Endothelial cell of umbilical vein (primary cell): Measurements from ENCODE around the gene CCSER1. TPM values are rescaled to one million over a fixed set of nuclear protein-coding genes. Genes with fewer than 3 reads are reported as not detected.

Experiments
- BruUV-seq: library from RNA; stranded (reverse); fragments of 400-500 nt; replicated peaks from 2 replicates; lab custom pipeline; 2021; lab: Mats Ljungman, UMichigan
- CTCF ChIA-PET: fragments of 300-600, 350-600 bp; sonication (Branson Sonifier 250); formaldehyde crosslinking; loops from one replicate; lab custom pipeline; 2021; ENCODE audit warnings: antibody characterized with exemption, inconsistent platforms; lab: Charles Lee
- POLR2A ChIA-PET: fragments of 300-600, 350-600 bp; sonication (Branson Sonifier 250); formaldehyde crosslinking; loops from one replicate; lab custom pipeline; 2021; ENCODE audit warnings: antibody characterized with exemption, inconsistent platforms; lab: Charles Lee
- DNase-seq: peaks from one replicate; pipeline ENCODE4 v3.0.0-alpha.2; 2011; ENCODE audit warnings: low read depth, low spot score
- FAIRE-seq: peaks from 2 replicates; lab custom pipeline; 2011; peaks lifted over from hg19 to GRCh38; lab: Jason Lieb, UNC
- H2AFZ ChIP-seq: 2 replicates; pipeline ENCODE4 v1.6.0; 2012; ENCODE audit warnings: low read depth, low read length, control low read depth, inconsistent platforms
- H3K27ac ChIP-seq: 2 replicates; pipeline ENCODE4 v1.5.1; 2011; ENCODE audit warnings: low read depth, mild to moderate bottlenecking, control low read depth, low read length, moderate library complexity; ENCODE audit not compliant: insufficient read depth
- H3K27me3 ChIP-seq, 2 experiments: 2 replicates each; pipeline versions ENCODE4 v1.6.0 to v1.6.1; 2011; ENCODE audit warnings: low read length in 2 of 2, mixed read lengths in 1 of 2; ENCODE audit not compliant: control insufficient read depth in 2 of 2, insufficient read depth in 2 of 2
- H3K36me3 ChIP-seq, 2 experiments: 2 replicates in 1 of 2; 3 replicates in 1 of 2; pipeline ENCODE4 v1.5.1; 2011; ENCODE audit warnings: low read length in 2 of 2, mild to moderate bottlenecking in 1 of 2, moderate library complexity in 1 of 2; ENCODE audit not compliant: control insufficient read depth in 2 of 2, insufficient read depth in 2 of 2; ENCODE audit errors: extremely low read depth in 1 of 2
- H3K4me1 ChIP-seq: 3 replicates; pipeline ENCODE4 v1.5.1; 2011; ENCODE audit warnings: mild to moderate bottlenecking, low read length; ENCODE audit not compliant: control insufficient read depth, insufficient read depth; ENCODE audit errors: extremely low read depth
- H3K4me2 ChIP-seq: 2 replicates; pipeline ENCODE4 v1.6.1; 2011; ENCODE audit warnings: low read length, control low read depth, mixed read lengths; ENCODE audit not compliant: insufficient read depth
- H3K4me3 ChIP-seq, 3 experiments: fragments of 200-600 bp in 1 of 3; sonication (generic), shearing (Covaris generic) in 1 of 3; replicated peaks in 1 of 3; 2 replicates each; pipeline ENCODE4 v1.5.1; 2011 to 2016; ENCODE audit warnings: control low read depth in 3 of 3, low read length in 3 of 3, mild to moderate bottlenecking in 2 of 3, inconsistent platforms in 1 of 3, low read depth in 1 of 3, moderate library complexity in 1 of 3; ENCODE audit not compliant: insufficient read depth in 1 of 3
- H3K79me2 ChIP-seq: 2 replicates; pipeline ENCODE4 v1.6.0; 2012; ENCODE audit warnings: low read length, inconsistent platforms; ENCODE audit not compliant: control insufficient read depth, insufficient read depth
- H3K9ac ChIP-seq: replicated peaks from 2 replicates; pipeline ENCODE3; 2011; ENCODE audit warnings: low read length, control low read depth; ENCODE audit not compliant: insufficient read depth; ENCODE audit errors: extremely low read depth
- H3K9me1 ChIP-seq: replicated peaks from 3 replicates; pipeline ENCODE4 v1.6.0; 2011; ENCODE audit warnings: mild to moderate bottlenecking, low read length; ENCODE audit not compliant: control insufficient read depth, insufficient read depth; ENCODE audit errors: extremely low read depth
- H3K9me3 ChIP-seq: replicated peaks from 2 replicates; pipeline ENCODE4 v1.5.1; 2012; ENCODE audit warnings: low read length, inconsistent platforms; ENCODE audit not compliant: control insufficient read depth, insufficient read depth
- H4K20me1 ChIP-seq: replicated peaks from 2 replicates; pipeline ENCODE3; 2011; ENCODE audit warnings: mild to moderate bottlenecking, low read length; ENCODE audit not compliant: control insufficient read depth, insufficient read depth; ENCODE audit errors: extremely low read depth
- EZH2 ChIP-seq: IDR thresholded peaks from 2 replicates; pipeline ENCODE4 v1.6.1; 2012; ENCODE audit warnings: borderline replicate concordance, low read depth, mild to moderate bottlenecking, moderate library complexity, low read length, inconsistent platforms; ENCODE audit not compliant: severe bottlenecking
- FOS ChIP-seq: IDR thresholded peaks from 2 replicates; pipeline ENCODE4 v1.6.1; 2011; ENCODE audit warnings: mild to moderate bottlenecking, low read length, moderate library complexity, borderline replicate concordance; ENCODE audit not compliant: insufficient read depth
- GATA2 ChIP-seq: IDR thresholded peaks from 2 replicates; pipeline ENCODE4 v1.7.0; 2011; ENCODE audit warnings: low read depth, mild to moderate bottlenecking, moderate library complexity, mixed read lengths, low read length; ENCODE audit not compliant: insufficient read length, insufficient read depth
- JUN ChIP-seq: IDR thresholded peaks from 2 replicates; pipeline ENCODE4 v1.6.1; 2011; ENCODE audit warnings: borderline replicate concordance, low read depth; ENCODE audit not compliant: insufficient read length, insufficient read depth
- MYC ChIP-seq: IDR thresholded peaks from one replicate; pipeline ENCODE4 v1.6.1; 2011; ENCODE audit warnings: mild to moderate bottlenecking, low read depth, low read length
- POLR2A ChIP-seq: IDR thresholded peaks from 2 replicates; pipeline ENCODE4 v1.6.1; 2012; ENCODE audit warnings: low read depth, mild to moderate bottlenecking, control low read depth, low read length
- POLR2AphosphoS5 ChIP-seq: IDR thresholded peaks from 2 replicates; pipeline ENCODE4 v1.6.1; 2012; ENCODE audit warnings: low read depth, mild to moderate bottlenecking, control low read depth, low read length, moderate library complexity; ENCODE audit not compliant: insufficient read depth
- dilution Hi-C: fragments of 300-500 bp; cut with MboI; formaldehyde crosslinking; loops from one replicate; pipeline ENCODE4 v1.15.0; 2019; ENCODE audit warnings: low sequenced_read_pairs; ENCODE audit not compliant: extremely low pct_ligation_motif_present
- intact Hi-C: fragments of 100-400 bp; cut with micrococcal nuclease; formaldehyde crosslinking; loops from one replicate; pipeline ENCODE4 v1.10.0; 2022
- polyA plus RNA-seq, 4 experiments: library from polyadenylated mRNA; depleted of rRNA in 3 of 4; stranded (reverse) in 3 of 4; unstranded in 1 of 4; fragments of >200 nt; gene quantifications; 2 replicates each; pipeline versions ENCODE4 v1.2.1 to v1.2.3, GENCODE V29; 2011 to 2012; ENCODE audit warnings: missing spikeins in 1 of 4
- small RNA-seq: library from RNA; depleted of rRNA; stranded (forward); fragments of <200 nt; gene quantifications from one replicate; pipeline ENCODE3, GENCODE V24; 2012; ENCODE audit warnings: low replicate concordance, low read depth; ENCODE audit not compliant: insufficient read depth, insufficient read length
- total RNA-seq: library from RNA; stranded (reverse); gene quantifications from 2 replicates; pipeline ENCODE4 v1.2.3, GENCODE V29; 2021
- TF ChIP-seq, protein P1 (sequence below), 2 donors: IDR thresholded peaks; 1 replicate in 1 of 2; 2 replicates in 1 of 2; pipeline ENCODE4 v1.5.1; 2011; ENCODE audit warnings: low read length in 2 of 2, mild to moderate bottlenecking in 2 of 2, moderate library complexity in 2 of 2, control low read depth in 1 of 2, inconsistent platforms in 1 of 2, low read depth in 1 of 2; ENCODE audit not compliant: insufficient read depth in 1 of 2; ENCODE audit errors: extremely low read depth in 1 of 2
- TF ChIP-seq, protein P2 (sequence below): IDR thresholded peaks from 2 replicates; pipeline ENCODE4 v1.6.1; 2011; ENCODE audit not compliant: insufficient read depth, insufficient read length

Gene CCSER1
- total and polyA plus RNA-seq, 2 donors (not counting 3 experiments of a cell fraction or from before 2014, with no cell fraction given), result 0.11 to 1.8 TPM

DNA sequence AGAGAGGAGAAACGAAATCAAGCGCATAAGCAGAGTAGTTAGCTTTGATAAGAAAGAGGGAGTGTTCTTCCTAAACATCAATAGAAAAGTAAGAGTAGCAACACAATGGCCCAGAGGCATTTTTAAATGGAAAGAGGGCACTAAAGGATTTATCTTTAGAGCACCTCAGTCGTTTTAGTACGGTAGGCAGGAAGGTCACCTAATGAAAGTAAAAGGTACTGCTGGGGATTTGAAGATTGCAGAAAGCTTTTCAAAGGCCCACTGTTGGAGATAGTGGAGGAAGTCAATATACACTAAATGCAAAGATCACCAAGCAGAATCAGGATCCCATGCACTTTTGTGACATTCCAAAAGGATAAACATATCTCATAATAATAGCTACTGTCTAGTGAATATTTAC lies 1508.9 kb downstream of the CCSER1 start:
- intact Hi-C loops, result no loop called here

More for the DNA sequence above, 1508.9 kb downstream of the CCSER1 start:
- Histone ChIP-seq H2AFZ (no peak overlapping the region), H3K4me2 (no peak overlapping the region), H3K9me1 (no peaks in the 10 kb centered on the region), H3K36me3 (no peaks in the 10 kb centered on the region), H3K9ac (no peak overlapping the region), H3K27me3 (no peaks in the 10 kb centered on the region), H4K20me1 (no peaks in the 10 kb centered on the region), H3K79me2 (no peaks in the 10 kb centered on the region), H3K27ac (no peak overlapping the region), H3K4me3 (no peak overlapping the region), H3K9me3 (no peaks in the 10 kb centered on the region), H3K4me1 (no peaks in the 10 kb centered on the region)
- FAIRE-seq (no peak), DNase-seq (no peak)
- POLR2A ChIA-PET, result no interaction called here
- CTCF ChIA-PET, result no interaction called here
- TF ChIP-seq, protein P1, sequence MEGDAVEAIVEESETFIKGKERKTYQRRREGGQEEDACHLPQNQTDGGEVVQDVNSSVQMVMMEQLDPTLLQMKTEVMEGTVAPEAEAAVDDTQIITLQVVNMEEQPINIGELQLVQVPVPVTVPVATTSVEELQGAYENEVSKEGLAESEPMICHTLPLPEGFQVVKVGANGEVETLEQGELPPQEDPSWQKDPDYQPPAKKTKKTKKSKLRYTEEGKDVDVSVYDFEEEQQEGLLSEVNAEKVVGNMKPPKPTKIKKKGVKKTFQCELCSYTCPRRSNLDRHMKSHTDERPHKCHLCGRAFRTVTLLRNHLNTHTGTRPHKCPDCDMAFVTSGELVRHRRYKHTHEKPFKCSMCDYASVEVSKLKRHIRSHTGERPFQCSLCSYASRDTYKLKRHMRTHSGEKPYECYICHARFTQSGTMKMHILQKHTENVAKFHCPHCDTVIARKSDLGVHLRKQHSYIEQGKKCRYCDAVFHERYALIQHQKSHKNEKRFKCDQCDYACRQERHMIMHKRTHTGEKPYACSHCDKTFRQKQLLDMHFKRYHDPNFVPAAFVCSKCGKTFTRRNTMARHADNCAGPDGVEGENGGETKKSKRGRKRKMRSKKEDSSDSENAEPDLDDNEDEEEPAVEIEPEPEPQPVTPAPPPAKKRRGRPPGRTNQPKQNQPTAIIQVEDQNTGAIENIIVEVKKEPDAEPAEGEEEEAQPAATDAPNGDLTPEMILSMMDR (IDR thresholded peaks at IDR 0.05; ENCODE audit: extremely low read depth in 1 of 2, insufficient read depth in 1 of 2, low read depth in 1 of 2, low read length in 2 of 2), result no peak
- TF ChIP-seq POLR2A, result no peak
- TF ChIP-seq EZH2, result no peak
- TF ChIP-seq, protein P2, sequence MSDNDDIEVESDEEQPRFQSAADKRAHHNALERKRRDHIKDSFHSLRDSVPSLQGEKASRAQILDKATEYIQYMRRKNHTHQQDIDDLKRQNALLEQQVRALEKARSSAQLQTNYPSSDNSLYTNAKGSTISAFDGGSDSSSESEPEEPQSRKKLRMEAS, result no peak
- no peak for TF ChIP-seq POLR2AphosphoS5
- TF ChIP-seq GATA2, result no peak
- no peak for TF ChIP-seq JUN
- TF ChIP-seq MYC, result no peak
- no peak for TF ChIP-seq FOS
- dilution Hi-C loops, result no loop called here
- BruUV-seq, result no TSS peak

Small RNAs within 50 kb of the gene (small RNA-seq; reads per million reads assigned to genes)
- gene AC093729.1, result not detected
- gene TMSB4XP8, result not detected

Other genes starting within 250 kb of the CCSER1 start
- 318 and 414 TPM in 2 replicates for gene MMRN1, start 232.5 kb upstream of the CCSER1 start, total RNA-seq
- 93.9 and 143 TPM in 2 replicates for gene MMRN1, start 232.5 kb upstream of the CCSER1 start, polyA plus RNA-seq